Measurements from ENCODE around the gene SCGB3A2.

The SCGB3A2 gene

GRCh38 chr5:147874910-147875367 is 3.6 kb upstream of the SCGB3A2 start:
- TF ChIP-seq, protein P1, sequence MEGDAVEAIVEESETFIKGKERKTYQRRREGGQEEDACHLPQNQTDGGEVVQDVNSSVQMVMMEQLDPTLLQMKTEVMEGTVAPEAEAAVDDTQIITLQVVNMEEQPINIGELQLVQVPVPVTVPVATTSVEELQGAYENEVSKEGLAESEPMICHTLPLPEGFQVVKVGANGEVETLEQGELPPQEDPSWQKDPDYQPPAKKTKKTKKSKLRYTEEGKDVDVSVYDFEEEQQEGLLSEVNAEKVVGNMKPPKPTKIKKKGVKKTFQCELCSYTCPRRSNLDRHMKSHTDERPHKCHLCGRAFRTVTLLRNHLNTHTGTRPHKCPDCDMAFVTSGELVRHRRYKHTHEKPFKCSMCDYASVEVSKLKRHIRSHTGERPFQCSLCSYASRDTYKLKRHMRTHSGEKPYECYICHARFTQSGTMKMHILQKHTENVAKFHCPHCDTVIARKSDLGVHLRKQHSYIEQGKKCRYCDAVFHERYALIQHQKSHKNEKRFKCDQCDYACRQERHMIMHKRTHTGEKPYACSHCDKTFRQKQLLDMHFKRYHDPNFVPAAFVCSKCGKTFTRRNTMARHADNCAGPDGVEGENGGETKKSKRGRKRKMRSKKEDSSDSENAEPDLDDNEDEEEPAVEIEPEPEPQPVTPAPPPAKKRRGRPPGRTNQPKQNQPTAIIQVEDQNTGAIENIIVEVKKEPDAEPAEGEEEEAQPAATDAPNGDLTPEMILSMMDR (IDR thresholded peaks at IDR 0.05; ENCODE audit: insufficient read depth, low read depth, low read length, missing control alignments), result no peak
- no peak overlapping the region for H3K4me3 ChIP-seq (ENCODE audit: low read depth, low read length)
- DNase-seq (ENCODE audit: low read depth), result no peak

- TF ChIP-seq, protein P1 (IDR thresholded peaks at IDR 0.05; ENCODE audit: insufficient read depth, low read depth, low read length, missing control alignments), result no peak
- no peak overlapping the region for H3K4me3 ChIP-seq (ENCODE audit: low read depth, low read length)
- no peak for DNase-seq (ENCODE audit: low read depth)
Measured at GRCh38 chr5:147876141-147876540, 2.4 kb upstream of the SCGB3A2 start.

DNA sequence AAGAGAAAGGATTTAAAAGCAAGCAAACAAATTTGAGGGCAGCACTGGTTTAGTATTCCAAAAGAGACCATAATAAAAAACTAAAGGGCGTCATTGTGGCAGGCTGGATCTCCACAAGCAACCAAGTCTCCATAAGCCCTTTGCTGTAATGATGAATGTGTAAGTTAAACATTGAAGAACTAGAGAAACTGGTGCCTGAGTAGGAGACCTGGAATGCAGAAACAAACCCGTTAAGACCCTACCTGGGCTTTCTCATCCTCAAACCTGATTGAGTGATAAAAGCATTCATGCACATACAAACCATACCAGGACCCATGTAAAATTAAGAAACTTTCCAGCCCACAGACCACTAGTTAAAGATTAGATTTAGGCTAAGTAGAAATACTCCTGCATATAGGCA is 1.9 kb upstream of the SCGB3A2 start:
- DNase-seq (ENCODE audit: low read depth), result no peak
- TF ChIP-seq, protein P1 (IDR thresholded peaks at IDR 0.05; ENCODE audit: insufficient read depth, low read depth, low read length, missing control alignments), result no peak
- no peak overlapping the region for H3K4me3 ChIP-seq (ENCODE audit: low read depth, low read length)

DNA sequence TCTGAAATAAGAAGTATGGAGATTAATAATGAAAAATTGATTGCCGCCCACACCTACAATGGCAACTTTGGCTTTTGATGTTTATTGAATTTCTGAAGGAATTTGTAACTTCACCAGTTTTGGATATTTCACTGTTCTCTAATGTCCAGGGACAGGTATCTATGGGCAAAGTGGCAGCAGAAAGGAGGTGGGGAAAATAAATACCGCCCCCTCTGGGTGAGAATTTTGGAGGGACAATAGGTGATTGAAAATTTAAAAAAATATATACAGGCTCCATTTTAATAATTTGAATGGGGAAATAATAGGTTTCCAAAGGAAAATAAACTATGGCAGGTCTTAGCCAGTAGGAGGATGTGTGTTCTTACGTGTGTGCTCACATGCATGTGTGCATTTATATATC is 1.3 kb downstream of the SCGB3A2 start:
- H3K4me3 ChIP-seq (ENCODE audit: low read depth, low read length), result no peak overlapping the region
- no peak for DNase-seq (ENCODE audit: low read depth)
- TF ChIP-seq, protein P1 (IDR thresholded peaks at IDR 0.05; ENCODE audit: insufficient read depth, low read depth, low read length, missing control alignments), result no peak

DNA sequence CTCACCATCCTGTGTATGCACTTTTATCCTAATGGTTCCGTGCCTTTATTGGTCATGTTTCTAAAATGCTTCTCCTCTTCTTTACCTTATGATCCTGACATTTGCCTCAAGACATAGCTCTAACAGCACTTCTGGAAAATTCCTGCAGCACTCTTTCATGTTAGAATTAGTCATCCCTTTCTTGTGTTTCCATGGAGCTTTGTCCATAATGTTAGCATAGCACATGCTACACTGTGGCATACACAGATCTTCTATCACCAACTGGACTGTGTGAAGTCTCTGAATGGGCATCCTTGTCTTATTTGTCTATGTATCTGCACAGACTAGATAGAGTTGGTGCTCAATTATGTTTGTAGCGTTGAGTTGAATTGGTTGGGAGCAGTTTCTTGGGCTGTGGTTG is 2.0 kb downstream of the SCGB3A2 start:
- no peak for DNase-seq (ENCODE audit: low read depth)
- no peak overlapping the region for H3K4me3 ChIP-seq (ENCODE audit: low read depth, low read length)
- TF ChIP-seq, protein P1 (IDR thresholded peaks at IDR 0.05; ENCODE audit: insufficient read depth, low read depth, low read length, missing control alignments), result no peak

- no peak for DNase-seq (ENCODE audit: low read depth)
- H3K4me3 ChIP-seq (ENCODE audit: low read depth, low read length), result no peak overlapping the region
- TF ChIP-seq, protein P1 (IDR thresholded peaks at IDR 0.05; ENCODE audit: insufficient read depth, low read depth, low read length, missing control alignments), result no peak
Measured at GRCh38 chr5:147882586-147883313, 4.2 kb downstream of the SCGB3A2 start.

Data from GM12865 (cell line).